ENCODE data around the gene MATN1. TPM values are rescaled to one million over a fixed set of nuclear protein-coding genes. Genes with fewer than 3 reads are reported as not detected.

Gene MATN1
- total RNA-seq, 1 donor from 2014 or later: not detected

- intact Hi-C loops (cut with DNase I): no loop called here
- DNase-seq (ENCODE audit: low spot score): no peak
Observed at GRCh38 chr1:30735668-30736498, 12.5 kb upstream of the MATN1 start.

GRCh38 chr1:30735124-30735523, 11.7 kb upstream of the MATN1 start:
- intact Hi-C loops (cut with DNase I): no loop called here
- no peak for DNase-seq (ENCODE audit: low spot score)

GRCh38 chr1:30734580-30734979, 11.2 kb upstream of the MATN1 start:
- no peak for DNase-seq (ENCODE audit: low spot score)
- intact Hi-C loops (cut with DNase I): no loop called here

DNA sequence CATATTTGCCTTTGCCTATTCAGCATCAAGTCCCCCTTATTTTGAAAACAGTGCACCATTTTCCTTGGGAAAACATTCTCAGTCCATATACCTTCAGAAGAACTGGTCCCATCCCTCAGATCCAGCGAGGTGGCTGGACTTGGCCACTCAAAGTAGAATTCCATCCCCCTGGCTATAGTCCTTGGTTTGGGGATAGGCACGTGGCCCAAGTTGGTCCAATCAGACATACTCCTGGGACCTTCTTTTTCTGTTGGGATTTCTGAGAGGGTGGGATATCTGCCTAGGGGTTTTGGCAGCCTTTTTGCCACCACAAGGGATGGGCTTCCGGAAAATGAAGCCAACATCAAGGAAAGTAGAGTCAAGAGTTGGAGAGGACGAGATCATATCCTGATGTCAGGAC, 10.7 kb upstream of the MATN1 start:
- intact Hi-C loops (cut with DNase I): no loop called here
- DNase-seq (ENCODE audit: low spot score): no peak

DNA sequence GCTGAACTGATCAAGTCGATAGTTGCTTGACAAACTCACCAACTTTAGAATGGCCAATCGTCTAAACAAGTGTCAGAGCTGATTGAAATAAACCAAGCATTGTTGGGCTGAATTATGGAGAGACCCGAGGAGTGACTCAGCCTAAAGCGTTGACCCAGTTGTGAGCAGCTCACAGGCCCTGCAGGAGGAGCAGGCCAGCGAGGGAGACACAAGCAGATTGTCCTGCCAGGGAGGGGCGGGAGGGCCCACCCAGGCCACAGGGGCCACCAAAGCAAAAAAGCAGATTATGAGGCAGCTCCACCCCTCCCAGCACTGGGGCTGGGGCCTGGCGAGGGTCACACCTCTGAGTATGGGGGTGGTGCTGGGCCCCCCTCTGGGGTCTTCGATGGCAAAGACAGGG, 10.1 kb upstream of the MATN1 start:
- no peak for DNase-seq (ENCODE audit: low spot score)
- intact Hi-C loops (cut with DNase I): no loop called here

DNA sequence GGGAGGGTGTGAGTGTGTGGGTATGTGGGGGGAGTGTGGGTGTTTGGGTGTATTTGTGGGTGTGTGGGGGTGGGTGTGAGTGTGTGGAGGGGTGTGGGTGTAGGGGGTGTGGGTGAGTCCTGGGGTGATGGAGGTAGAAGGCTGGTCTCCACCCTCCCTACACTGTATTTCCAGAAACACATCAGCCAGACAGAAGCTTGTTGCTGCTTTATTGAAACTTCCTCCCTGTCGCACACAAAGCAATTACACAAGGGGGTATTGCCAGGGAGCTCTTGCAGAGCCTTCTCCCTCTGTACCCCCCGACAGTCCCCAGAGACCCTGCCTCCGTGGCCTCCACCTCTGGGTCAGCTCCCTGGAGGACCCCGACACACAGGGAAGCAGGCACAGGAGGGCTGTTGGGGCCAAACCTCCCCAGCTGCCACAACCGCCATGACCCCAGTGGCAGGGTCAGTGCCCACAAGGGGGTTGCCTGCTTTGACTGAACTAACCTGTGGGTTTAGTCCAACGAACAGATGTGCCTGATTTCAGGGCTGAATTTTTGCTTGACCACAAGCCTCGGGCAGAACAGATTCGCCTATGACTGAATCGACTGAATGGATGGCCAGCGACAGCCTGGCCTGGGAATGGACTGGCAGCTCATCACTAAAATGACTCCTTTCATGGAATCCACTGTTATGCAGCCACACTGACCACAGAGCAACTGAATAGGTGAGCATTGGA, 9.1 kb upstream of the MATN1 start:
- intact Hi-C loops (cut with DNase I): no loop called here
- DNase-seq (ENCODE audit: low spot score): no peak

DNA sequence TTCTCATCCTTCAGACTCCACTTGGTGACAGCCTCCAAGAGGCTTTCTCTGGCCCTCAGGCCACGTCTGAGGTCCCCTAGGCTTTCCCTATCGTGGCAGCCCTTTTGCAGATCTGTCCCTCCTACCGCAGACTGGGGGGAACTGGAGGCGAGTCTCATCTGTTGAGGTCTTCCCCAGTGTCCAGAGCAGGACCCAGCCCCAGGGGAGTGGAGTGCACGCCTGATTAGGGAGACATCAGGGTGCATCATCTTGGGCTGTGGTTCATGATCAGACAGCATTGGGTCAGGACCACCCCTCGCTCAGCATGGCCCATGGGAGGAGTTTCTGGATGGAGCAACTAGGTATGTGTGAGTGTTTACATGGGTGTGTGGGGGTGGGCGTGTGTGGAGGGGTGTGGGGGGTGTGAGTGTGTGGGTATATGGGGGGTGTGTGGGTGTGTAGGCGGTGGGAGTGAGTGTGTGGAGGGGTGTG, 8.5 kb upstream of the MATN1 start:
- intact Hi-C loops (cut with DNase I): no loop called here
- no peak for DNase-seq (ENCODE audit: low spot score)

GRCh38 chr1:30731109-30731805, 7.9 kb upstream of the MATN1 start:
- DNase-seq (ENCODE audit: low spot score): no peak
- intact Hi-C loops (cut with DNase I): no loop called here

- intact Hi-C loops (cut with DNase I): no loop called here
Observed at GRCh38 chr1:30730346-30731108, 7.1 kb upstream of the MATN1 start.

GRCh38 chr1:30729901-30730300, 6.5 kb upstream of the MATN1 start:
- intact Hi-C loops (cut with DNase I): loop anchor here (10.0 kb wide), 1 partner anchor 695 kb away; no protein-coding TSS in a partner anchor
- no peak for DNase-seq (ENCODE audit: low spot score)

More at GRCh38 chr1:30730346-30731108, 7.1 kb upstream of the MATN1 start:
- no peak for DNase-seq (ENCODE audit: low spot score)

DNA sequence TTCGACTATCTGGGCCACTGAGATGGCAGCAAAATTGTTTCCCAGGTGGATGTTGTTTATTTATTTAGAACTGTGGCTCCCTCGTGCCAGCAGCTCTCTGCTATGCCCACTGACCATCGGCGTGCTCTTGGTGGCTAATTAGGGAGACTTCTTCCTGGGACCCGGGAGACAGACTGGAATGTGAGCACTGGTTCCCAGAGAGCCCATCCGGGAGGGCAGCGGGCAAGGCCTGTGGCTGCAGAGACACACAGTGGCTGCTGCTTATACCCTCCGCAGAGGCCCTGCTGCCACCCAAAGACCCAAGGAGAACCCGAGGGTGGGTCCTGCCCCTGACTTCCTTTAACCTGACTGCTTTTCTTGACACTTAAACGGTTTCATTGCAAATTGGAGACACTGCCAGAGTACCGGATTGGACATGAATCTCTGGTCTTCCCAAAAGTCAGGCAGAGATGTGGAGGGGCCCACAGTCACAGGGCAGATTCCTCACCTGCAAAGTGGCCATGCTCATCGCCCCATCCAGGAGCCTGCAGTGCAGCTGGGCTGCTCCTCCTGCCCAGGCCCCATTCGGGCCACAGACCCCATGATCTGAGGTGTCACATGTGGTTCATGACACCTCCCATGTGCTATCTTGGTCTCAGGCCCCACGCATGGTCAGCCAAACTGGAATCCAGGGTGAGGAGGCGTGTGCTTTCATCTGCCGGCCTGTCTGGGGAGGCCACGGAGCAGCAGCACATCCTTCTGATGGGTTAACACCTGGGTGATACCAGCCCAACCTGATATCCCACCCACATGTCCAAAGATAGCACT, 5.7 kb upstream of the MATN1 start:
- intact Hi-C loops (cut with DNase I): loop anchor here (10.0 kb wide), 1 partner anchor 696 kb away; no protein-coding TSS in a partner anchor
- no peak for DNase-seq (ENCODE audit: low spot score)

DNA sequence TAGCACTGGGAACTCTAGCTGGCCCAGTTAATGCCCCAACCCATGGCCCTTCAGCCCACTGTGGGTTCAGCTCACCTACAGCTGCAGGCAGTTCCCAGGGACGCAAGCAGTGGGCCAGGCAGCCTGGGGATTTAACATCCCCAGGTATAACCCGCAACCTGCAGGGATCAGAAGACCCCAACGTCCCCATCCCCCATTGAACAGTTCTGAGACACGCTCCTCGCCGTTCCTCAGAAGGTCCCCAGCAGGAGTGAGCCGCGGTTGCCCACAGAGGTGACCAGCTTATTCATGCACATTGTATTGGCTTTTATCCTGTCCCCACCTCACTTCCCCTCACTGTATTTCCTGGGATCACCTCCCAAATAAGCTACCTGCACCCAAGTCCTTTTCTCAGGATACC, 5.0 kb upstream of the MATN1 start:
- DNase-seq (ENCODE audit: low spot score): no peak
- intact Hi-C loops (cut with DNase I): loop anchor here (10.0 kb wide), 1 partner anchor 696 kb away; no protein-coding TSS in a partner anchor

DNA sequence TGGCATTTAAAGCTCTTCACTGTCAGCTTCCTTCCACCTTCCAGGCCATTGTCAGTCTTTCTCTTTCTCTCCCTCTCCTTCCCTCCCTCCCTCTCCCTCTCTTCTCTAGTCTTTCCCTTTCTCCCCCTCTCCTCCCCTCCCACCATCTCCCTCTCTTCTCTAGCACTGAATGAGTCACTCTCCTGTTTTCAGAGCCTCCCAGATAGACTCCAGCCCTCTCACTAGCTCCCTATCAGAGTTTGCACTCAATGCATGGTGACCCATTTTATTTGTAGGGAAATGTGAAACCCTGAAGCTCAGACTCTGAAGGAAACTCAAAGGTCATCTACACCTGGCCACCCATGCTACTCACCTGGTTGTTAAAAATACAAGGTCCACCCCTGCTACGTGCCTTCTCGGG, 4.4 kb upstream of the MATN1 start:
- no peak for DNase-seq (ENCODE audit: low spot score)
- intact Hi-C loops (cut with DNase I): loop anchor here (10.0 kb wide), 1 partner anchor 697 kb away; no protein-coding TSS in a partner anchor

GRCh38 chr1:30726773-30727684, 3.6 kb upstream of the MATN1 start:
- intact Hi-C loops (cut with DNase I): loop anchor here (10.0 kb wide), 1 partner anchor 698 kb away; no protein-coding TSS in a partner anchor
- DNase-seq (ENCODE audit: low spot score): no peak

- no peak for DNase-seq (ENCODE audit: low spot score)
- intact Hi-C loops (cut with DNase I): loop anchor here (10.0 kb wide), 1 partner anchor 699 kb away; no protein-coding TSS in a partner anchor
Observed at GRCh38 chr1:30726236-30726635, 2.9 kb upstream of the MATN1 start.

DNA sequence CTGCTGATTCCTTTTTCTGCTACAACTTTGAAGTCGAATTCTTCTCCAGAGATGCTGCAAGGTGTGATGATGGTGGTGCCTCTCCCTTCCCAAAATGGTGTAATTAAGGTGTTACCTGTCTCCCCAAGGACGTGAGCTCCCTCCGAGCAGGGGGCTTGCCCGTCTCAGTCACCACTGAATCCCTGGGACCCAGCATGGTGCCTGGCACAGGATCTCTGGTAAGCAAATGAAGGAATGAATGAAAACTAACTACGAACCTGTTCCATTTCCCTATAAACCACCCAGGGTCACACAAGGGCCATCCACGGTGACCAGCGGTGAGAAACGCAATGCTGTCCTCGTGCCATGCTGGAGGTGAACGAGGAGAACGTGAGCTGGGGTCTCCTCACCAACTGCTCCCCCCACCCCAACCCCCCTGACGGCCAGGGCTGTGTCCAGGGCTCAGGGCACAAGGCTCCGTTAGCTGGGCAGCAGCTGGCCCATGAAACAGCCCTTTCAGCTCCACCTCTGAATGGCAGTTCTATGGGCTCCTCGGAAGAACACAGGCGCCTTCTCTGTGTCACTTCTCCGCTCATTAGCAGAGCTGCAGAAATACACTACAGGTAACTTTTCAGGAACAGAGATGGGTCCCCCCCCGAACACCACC, 2.2 kb upstream of the MATN1 start:
- no peak for DNase-seq (ENCODE audit: low spot score)
- intact Hi-C loops (cut with DNase I): loop anchor here (10.0 kb wide), 1 partner anchor 699 kb away; no protein-coding TSS in a partner anchor
